Measurements from ENCODE around the gene SLCO2A1.

DNA sequence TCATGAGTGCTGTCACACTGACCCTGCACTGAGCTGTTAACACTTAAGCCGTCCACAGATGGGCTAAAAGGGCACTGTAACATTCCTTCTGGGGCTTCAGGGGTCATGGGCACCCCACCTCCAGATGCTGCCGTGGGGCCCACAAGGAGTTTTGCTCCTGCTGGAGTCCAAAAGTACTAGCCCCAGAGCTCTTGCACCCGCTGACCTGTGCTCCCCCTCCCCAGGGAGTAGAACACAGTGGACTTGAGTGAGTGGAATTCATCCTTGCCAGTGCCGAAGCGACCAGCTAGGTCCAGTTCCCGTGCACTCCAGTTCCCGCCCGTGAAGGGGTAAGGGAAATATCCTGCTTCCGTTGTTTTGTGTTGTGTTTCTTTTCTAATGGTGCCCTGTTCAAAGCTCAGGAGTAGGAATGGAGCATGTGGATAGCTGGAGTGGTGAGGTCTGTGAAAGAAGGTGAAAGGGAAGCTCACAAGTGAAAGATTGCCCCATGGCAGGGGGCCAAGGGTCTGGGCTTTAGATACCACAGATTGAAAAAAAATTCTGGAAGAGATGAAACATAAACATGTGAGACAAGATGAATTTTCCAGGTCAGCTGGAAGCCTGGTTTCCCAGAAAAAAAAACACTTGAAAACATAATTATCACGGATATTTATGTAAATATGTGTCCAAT, 36.6 kb downstream of the SLCO2A1 start:
- TF ChIP-seq ZNF184 (tag by site-specific recombination; IDR thresholded peaks at IDR 0.05) (no peak), ZNF76 (tag by site-specific recombination; IDR thresholded peaks at IDR 0.05; ENCODE audit: borderline replicate concordance, low read depth) (no peak), CTCF (tag by site-specific recombination; IDR thresholded peaks at IDR 0.05) (no peak)
- TF ChIP-seq, protein P1, sequence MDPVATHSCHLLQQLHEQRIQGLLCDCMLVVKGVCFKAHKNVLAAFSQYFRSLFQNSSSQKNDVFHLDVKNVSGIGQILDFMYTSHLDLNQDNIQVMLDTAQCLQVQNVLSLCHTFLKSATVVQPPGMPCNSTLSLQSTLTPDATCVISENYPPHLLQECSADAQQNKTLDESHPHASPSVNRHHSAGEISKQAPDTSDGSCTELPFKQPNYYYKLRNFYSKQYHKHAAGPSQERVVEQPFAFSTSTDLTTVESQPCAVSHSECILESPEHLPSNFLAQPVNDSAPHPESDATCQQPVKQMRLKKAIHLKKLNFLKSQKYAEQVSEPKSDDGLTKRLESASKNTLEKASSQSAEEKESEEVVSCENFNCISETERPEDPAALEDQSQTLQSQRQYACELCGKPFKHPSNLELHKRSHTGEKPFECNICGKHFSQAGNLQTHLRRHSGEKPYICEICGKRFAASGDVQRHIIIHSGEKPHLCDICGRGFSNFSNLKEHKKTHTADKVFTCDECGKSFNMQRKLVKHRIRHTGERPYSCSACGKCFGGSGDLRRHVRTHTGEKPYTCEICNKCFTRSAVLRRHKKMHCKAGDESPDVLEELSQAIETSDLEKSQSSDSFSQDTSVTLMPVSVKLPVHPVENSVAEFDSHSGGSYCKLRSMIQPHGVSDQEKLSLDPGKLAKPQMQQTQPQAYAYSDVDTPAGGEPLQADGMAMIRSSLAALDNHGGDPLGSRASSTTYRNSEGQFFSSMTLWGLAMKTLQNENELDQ (tag by site-specific recombination; IDR thresholded peaks at IDR 0.05; ENCODE audit: low read depth): no peak
